Stimulated activated CD8-positive, alpha-beta memory T cell treated with anti-CD3 and anti-CD28 coated beads, Interleukin-12 subunit alpha, Interleukin-12 subunit beta, amount 100 ng/mL, for 24 hours (primary cell): ENCODE data around the gene TLR10.
"Not testable (repeated sequence)": the region's sequence is repeated elsewhere in the genome, so short reads cannot be mapped to it uniquely, and the experiment has no call there.

ENCODE experiments used
- DNase-seq: peaks from one replicate; pipeline ENCODE4 v3.0.0-alpha.2; 2020; ENCODE audit errors: extremely low read depth

The TLR10 gene

DNA sequence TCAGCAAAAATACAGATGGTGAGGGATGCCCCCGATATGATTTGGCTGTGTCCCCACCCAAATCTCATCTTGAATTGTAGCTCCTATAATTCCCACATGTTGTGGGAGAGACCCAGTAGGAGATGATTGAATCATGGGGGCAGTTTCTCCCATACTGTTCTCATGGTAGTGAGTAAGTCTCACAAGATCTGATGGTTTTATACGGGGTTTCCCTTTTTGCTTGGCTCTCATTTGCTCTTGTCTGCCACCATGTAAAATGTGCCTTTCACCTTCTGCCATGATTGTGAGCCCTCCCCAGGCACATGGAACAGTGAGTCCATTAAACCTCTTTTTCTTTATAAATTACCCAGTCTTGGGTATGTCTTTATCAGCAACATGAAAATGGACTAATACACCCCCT is 15.8 kb downstream of the TLR10 start:
- not testable (repeated sequence) for DNase-seq

DNA sequence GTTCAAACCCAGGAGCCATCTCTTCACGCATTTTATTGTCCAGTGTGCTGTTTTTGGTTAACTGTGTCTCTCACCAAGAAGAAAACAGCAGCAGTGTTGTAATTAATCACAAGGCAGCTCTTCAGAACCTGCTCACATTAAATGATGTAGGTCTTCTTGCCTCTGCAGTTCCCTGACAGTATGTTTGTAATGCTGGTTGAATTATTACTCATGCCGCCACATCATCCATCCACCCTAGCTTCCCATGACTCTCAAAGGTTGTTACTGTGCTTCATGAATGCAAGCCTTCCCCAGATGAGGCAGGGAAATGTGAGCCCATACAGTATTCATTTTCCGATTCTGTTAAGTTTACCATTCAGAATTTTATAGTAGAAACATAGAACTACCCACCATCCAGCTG is 17.4 kb downstream of the TLR10 start:
- no peak for DNase-seq

DNA sequence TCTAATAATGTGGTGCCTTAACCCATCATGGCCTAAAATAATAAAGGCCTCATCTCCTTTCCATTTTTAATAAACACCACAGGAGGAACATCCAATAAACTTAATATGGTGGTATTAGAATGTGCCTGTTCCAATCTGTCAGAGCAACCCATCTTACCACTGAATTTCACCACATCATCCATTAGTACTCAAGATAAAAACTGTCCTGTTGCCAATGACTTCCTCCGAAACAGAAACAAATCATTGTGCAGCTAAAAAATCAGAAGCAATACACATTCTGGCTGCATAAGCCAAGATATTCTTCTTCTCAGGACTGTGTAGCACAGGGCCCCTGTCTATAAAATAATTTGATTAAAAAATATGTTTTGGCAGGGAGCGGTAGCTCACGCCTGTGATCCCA is 18.5 kb downstream of the TLR10 start:
- DNase-seq, result no peak

DNA sequence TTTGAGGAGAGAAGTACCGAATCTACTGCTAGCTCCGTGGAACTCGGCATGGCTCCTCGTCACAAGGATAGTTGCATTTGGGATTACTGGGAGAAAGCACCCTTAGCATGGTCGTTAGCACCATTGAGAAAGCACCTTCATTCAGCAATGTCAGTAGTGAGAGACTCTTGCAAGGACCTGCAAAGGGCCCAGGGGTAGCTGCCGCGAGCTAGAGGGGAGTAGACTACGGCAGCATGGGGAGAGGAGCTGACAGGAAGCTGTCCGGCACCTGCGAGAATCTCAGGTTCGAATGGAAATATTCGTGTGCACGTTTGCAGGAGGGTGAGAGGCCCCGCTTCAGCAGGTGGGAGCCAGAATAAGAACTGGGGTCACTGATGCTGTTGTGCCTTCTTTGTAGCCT is 20.2 kb downstream of the TLR10 start:
- no peak for DNase-seq

DNA sequence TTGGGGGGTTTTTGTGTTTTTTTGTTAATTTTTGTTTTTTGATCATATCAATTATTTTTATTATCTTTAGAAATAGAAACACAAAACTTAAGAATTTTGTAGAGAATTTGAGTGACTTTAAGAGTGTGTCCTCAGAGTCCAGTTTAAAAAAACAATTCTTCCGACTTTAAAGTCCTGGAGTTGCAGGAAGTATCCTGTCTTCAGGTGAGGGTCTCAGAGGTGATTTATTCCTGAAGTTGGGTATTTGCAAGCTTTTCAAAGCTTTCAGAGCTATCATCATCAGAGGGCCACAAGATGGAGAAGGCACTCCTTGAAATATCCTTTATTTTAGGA is 23.0 kb downstream of the TLR10 start:
- DNase-seq, result no peak

DNA sequence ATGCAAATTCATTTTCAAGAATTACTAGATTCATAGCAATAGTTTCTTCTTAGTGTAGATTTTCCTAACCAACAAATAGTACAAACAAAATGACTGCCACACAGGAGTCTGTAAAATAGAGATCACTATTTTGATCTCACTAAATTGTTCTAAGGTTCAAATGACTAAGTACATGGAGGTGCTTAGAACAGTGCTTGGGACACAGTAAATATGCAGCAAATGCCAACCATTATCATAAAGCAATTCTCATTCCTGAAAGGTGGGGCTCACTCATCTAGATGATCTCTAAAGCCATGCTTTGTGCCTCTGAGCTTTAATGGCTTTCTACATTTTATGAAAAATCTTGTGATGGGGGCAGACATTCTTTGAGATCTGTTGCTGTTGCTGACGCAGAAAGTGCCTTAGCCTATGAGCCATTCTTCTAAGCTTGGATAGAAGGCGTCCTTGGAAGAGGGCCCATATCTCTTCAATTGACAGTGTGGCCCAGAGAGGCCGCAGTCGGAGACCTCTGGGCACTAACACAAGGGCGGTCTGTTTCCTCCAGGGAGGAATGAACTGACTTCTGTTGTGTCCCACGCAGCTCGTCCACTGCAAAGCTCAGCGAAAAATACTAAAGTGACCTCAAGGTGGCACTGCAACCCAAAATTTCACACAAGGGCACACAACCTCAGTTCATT is 23.5 kb downstream of the TLR10 start:
- DNase-seq, result no peak

DNA sequence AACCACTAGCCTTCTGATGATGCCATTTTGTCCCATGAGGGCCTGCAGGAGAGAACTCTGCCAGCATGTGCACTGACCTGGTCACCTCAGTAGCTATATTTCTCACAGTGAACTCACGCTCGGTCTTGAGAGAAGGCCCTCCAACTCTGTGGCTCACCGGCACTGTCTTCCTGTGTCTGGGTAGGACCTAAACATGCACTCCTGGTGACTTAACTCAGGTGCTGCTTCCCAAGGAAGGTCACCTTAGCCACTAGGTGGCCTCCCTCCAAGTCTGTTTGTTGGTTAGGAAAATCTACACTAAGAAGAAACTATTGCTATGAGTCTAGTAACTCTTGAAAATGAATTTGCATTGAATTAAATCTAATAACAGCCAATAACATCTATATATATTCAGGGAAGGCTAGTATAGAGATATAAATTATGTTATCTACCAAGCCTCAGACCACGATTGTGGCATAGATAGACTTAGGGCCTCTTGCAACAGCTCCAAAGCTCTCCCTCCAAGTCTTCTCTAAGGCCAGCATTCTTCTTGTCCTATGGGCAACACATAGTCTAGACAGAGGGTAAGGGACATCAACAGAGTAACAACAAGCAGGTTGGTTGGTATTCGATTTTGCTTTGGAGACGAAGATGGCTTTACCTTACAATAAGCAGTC is 24.7 kb downstream of the TLR10 start:
- DNase-seq, result no peak

DNA sequence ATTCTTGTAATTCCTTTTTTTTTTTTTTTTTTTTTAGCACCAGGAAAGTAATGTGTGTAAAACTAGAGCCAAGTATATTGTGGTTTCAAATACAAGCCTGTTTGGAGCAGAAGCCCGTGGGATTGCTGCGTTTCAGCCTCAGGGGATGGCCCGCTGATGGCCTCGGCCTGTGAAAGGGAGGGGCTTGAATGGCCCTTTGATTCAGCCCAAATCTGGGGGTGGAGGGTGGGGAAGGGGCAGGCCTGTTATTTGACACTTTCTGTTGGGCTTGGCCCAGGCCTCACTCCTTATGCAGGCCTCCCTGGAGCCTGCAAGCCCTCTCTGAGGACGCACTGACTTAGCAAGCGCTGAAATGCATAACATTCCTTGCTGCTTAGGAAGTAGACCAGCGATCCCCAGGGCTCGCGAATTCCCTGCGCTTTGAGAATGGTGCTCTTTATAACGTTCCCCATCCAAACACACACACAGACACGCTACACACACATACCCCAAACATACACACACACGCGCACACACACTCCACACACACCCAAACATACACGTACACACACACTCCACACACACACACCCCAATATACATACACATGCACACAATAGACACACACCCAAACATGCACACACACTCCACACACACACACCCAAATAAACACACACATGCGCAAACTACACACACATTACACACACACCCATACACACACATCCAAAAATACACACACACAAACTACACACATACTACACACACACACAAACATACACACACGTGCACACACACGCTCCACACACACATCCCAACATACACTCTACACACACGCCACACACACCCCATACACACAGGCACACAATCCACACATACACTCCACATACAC is 29.6 kb downstream of the TLR10 start:
- no peak for DNase-seq

DNA sequence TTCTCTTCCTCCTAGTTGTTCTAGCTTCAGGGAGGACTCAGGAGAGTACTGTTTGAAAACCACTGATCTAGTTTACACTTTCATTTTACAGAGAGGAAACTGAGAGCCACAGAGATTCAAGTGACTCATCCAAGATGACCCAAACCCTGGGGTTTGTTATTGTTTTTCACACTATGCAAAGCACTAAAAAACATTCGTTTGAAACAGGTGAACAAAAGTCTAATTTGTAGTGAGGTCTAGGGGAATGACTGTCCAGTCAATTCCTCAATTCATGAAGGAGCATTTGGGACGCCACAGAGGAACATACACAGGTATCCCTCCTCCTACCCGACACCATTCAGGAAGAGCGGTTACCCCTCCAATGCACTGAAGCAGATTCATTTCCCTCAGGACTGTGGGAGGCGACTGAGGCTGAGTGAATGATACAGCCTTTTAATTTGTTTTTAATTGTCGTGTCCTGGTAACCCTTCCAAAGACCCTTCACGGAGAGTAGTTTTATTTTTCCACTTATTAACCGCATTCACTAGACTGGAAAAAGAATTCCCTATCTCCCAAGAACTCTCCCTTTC is 30.3 kb downstream of the TLR10 start:
- DNase-seq, result no peak

DNA sequence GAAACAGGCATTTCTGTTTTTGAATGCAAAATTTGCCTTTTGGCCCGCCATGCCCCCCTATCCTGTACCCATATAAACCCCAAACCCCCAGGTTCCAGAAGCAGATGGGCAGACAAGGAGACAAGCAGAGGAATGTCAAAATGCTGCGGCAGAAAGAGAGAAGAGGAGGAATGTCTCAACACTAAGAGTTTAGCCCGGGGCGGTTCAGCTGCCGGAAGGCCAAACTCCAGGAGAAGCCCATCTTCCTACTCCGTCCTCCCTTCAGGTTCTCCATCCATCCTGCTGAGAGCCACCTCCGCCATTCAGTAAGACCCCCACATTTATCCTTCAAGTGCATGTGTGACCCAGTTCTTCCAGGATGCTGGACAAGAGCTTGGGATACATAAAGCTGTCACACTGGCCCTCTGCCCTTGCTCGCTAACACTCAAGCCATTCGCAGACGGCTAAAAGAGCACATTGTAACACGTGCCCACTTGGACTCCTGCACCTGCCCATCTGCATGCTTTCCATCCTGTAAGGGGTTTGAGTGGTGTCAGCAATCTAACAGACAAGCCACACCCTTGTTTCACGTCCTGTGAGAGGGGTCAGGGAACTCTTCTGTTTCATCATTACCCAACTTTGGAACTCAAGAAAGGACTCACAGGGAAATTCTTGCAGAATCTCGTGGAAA is 31.3 kb downstream of the TLR10 start:
- DNase-seq, result no peak

DNA sequence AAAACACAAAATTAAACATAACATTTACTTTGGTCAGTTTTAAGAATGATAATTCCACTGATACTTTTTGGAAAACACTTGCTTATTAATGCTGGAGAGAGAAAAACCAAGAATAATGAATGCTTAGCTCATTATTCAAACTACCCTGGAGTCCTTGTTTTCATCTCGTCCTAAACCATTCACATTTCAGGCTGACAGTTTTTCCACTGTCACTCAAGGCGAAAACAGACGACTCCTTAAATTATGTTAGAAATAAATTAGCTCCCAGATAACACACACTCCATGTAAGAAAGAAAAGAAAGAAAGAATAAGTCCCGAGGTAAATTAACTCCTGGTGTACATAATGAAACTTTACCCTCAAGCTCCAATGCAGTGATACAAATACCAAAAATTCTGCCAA is 33.5 kb downstream of the TLR10 start:
- DNase-seq, result no peak

DNA sequence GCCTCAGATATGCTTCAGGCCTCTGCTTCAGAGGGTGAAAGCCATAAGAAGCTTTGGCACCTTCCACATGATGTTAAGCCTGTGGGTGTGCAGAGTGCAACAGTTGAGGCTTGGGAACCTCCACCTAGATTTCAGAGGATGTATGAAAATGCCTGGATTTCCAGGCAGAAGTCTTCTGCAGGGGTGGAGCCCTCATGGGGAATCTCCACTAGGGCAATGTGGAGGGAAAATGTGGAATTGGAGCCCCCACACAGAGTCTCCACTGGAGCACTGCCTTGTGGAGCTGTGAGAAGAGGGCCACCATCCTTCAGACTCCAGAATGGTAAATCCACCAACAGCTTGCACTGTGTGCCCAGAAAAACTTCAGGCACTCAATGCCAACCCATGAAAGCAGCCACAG is 35.2 kb downstream of the TLR10 start:
- DNase-seq, result no peak

DNA sequence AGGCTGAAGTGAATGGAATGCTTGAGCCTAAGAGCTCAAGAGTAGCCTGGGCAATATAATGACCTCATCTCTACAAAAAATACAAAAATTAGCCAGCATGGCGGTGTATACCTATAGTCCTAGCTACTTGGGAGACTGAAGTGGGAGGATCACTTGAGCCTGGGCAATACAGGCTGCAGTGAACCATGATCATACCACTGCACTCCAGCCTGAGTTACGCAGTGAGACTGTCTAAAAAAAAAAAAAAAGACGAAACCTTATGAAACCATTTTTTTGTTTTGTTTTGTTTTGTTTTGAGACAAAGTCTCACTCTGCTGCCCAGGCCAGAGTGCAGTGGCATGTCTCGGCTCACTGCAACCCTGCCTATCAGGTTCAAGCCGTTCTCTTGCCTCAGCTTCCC is 36.9 kb downstream of the TLR10 start:
- no peak for DNase-seq

DNA sequence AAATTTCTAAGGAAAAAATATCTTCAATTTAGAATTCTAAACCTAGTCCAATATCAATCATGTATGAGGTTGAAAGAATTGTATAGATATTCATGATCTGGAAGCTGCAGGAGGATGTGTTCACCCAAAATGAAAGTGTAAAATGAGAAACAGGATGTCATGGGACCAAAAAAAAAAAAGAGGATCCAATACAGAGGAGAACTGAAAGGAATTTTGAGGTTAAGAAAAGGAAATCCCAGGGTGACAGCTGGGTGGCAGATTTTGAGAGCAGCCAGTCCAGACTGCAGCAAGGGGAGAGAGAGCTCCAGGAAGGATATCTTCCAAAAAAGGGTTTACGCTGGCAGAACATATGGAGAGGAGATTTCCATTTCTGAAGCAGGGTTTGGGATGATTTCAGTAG is 38.9 kb downstream of the TLR10 start:
- DNase-seq, result no peak

DNA sequence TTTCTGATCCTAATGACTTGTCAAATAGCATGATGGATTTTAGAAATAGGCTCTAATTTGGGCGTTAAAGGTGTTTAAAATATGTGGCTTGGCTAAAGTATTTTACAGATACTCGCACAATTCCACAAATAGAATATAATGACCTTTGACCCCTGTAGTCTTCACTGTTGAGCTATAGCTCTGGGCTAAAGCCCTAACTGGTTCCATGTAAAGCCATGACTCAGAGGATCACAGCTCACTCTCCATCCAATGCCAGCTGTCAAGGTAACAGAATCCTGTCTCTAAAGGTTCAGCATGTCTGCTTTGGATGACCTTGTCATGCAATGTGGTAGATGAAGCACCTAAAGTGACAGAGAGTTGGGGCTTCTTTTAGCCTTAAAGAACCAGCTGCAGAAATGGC is 42.5 kb downstream of the TLR10 start:
- DNase-seq, result no peak

DNA sequence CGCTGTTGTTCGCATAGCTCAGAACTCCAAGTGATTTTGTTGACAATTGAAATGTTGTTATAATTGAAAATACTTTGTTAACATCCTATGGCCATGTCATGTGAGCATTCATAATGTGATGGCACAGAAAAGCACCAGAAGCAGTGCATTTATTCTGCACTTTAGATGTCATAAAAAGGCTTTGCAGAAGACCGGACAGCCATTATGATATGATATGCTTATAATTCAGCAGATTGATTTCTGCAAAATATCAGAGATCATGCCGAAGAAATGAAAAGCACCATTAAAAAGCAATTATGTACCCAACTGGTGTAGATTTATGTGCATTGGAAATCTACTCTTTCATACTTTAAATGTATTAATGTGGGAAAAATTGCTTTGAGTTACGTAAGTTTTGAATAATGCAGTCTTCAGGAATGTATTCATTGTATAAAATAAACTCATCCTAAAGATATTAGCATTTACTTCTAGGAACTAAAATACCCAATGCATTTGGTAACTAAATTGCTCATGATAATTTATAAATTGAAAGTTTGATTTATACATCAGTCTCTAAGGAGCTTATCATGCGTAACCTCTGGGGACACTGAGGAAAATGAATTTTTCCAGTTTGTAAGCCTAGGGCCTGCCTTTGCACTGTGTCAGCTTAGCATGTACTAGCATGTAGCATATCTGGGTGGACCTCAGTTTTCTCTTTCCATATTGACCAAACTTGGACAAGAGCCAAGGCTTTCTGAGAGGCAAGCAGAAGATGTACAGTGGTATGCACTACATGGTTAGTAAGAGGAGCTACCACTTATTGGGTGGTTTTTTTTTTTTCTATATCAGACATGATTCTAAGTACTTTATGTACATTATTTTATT is 43.6 kb downstream of the TLR10 start:
- no peak for DNase-seq

DNA sequence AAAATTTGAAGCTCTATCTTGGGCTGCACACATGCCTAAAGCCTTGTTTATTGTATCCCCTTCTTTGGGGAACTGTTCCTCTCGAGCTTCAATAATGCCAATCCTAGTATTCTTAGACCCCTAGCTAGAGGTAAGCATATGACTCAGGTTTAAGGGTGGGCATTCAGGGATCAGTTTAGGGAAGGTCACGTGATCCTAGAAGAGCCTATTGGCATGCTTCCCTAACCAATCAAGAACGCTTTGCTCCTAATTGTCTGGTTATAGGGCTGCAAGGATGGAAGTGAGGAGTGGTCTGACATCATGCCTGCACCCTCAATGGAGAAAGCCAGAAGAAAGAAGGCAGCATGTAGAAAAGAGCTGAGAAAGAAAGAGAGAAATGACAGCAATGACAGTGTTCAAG is 46.9 kb downstream of the TLR10 start:
- DNase-seq, result no peak

DNA sequence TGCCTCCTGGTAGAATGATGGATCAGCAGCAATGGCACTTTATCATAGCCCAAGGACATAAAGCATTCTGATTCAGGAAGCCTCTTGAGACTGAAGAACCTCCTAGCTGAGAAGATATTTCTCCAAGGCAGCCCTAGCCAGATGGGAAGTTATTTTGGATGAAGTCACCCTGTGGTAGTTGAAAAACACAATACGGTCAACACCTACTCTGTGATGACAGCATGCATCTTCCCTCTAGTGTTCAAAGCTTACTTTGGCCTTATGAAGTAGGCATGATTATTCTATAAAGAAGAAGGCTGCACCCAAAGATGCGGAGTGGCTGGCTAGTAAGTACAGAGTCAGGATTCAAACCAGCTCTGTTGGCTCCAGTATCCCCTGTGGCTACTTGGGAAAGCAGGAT is 47.9 kb downstream of the TLR10 start:
- DNase-seq, result no peak

DNA sequence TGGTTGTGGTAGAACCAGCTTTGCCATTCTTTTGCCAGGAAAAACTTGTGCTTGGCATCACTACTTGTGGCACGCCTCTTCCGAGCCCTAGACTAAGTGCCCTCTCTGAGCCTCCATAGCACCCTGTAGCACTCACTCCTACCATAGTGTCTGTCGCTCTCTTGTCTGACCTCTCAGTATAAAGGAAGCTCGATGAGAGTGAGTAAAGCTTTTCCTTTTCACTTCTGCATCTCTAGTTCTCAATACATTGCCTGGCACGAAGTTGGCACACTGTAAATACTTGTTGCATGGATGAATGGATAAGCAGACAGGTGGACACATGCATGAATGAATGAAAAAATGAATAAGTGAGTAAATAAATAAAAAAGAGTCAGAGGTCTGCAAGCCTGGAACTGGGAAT is 48.3 kb downstream of the TLR10 start:
- no peak for DNase-seq

DNA sequence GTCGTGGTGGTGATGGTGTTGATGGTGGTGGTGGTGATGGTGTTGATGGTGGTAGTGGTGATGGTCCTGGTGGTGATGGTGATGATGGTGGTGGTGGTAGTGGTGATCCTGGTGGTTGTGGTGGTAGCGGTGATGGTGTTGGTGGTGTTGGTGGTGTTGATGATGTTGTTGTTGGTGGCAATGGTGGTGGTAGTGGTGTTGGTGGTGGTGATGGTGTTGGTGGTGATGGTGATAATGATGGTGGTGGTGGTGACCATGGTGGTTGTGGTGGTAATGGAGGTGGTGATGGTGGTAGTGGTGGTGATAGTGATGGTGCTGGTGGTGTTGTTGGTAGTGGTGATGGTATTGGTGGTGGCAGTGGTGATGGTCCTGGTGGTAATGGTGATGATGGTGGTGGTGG is 49.1 kb downstream of the TLR10 start:
- no peak for DNase-seq
